ENCODE results near the gene OR10Z1.

GRCh38 chr1:158638904-158639303, 33.8 kb downstream of the OR10Z1 start:
- no peak for TF ChIP-seq CTCF (IDR thresholded peaks at IDR 0.05; ENCODE audit: low read depth, low read length)
- no peak for TF ChIP-seq POLR2A (IDR thresholded peaks at IDR 0.05; ENCODE audit: extremely low read depth, insufficient read length)
- no peak for TF ChIP-seq MAX (IDR thresholded peaks at IDR 0.05; ENCODE audit: low read depth, low read length)
- TF ChIP-seq MYC (IDR thresholded peaks at IDR 0.05; ENCODE audit: low read depth, low read length) = no peak
